Aorta (tissue), 5 donors: ENCODE data around the gene ZFP62. TPM values are rescaled to one million over a fixed set of nuclear protein-coding genes. Genes with fewer than 3 reads are reported as not detected.

ENCODE experiments used
- ATAC-seq: fragments of 200-7000 bp; cut with Tn5 transposase; one replicate; pipeline ENCODE4 v1.9.1; 2022; ENCODE audit warnings: moderate library complexity; ENCODE audit not compliant: low FRiP score
- DNase-seq, 2 donors: peaks; one replicate each; pipeline ENCODE4 v3.0.0-alpha.2; 2020
- H3K27ac ChIP-seq, 2 donors: one replicate each; pipeline ENCODE4 v1.5.1; 2013; ENCODE audit warnings: low read length in 2 of 2, mild to moderate bottlenecking in 2 of 2, moderate library complexity in 2 of 2, control low read depth in 1 of 2, inconsistent platforms in 1 of 2, low read depth in 1 of 2
- H3K27me3 ChIP-seq, 2 donors: one replicate each; pipeline ENCODE4 v1.6.1; 2013; ENCODE audit warnings: control low read depth in 1 of 2, low read length in 1 of 2, mild to moderate bottlenecking in 1 of 2, moderate library complexity in 1 of 2; ENCODE audit not compliant: insufficient read depth in 2 of 2, control insufficient read depth in 1 of 2
- H3K36me3 ChIP-seq, 2 donors: one replicate each; pipeline ENCODE4 v1.6.1; 2013; ENCODE audit warnings: control low read depth in 1 of 2, low read length in 1 of 2, mild to moderate bottlenecking in 1 of 2; ENCODE audit not compliant: insufficient read depth in 2 of 2, control insufficient read depth in 1 of 2
- H3K4me1 ChIP-seq, 2 donors: one replicate each; pipeline ENCODE4 v1.6.1; 2013; ENCODE audit warnings: low read length in 2 of 2, control low read depth in 1 of 2, mild to moderate bottlenecking in 1 of 2, moderate library complexity in 1 of 2; ENCODE audit not compliant: insufficient read depth in 2 of 2, control insufficient read depth in 1 of 2
- H3K4me3 ChIP-seq, 2 donors: one replicate each; pipeline ENCODE4 v1.5.1; 2013; ENCODE audit warnings: low read length in 2 of 2, control low read depth in 1 of 2, mild to moderate bottlenecking in 1 of 2
- H3K9me3 ChIP-seq: one replicate; pipeline ENCODE4 v1.6.1; 2013; ENCODE audit warnings: mild to moderate bottlenecking, low read length; ENCODE audit not compliant: control insufficient read depth
- WGBS, 2 donors: extraction: QIAGEN DNeasy Blood & Tissue Kit; methylation state at CpG; one replicate each; pipeline ENCODE4 v1.1.7; 2013; 5-methylcytosine and 5-hydroxymethylcytosine counted together
- intact Hi-C, 2 donors: fragments of 100-400 bp; cut with DNase I; formaldehyde crosslinking; loops; one replicate each; pipeline versions ENCODE4 v1.14.2 to v1.15.0; 2022
- polyA plus RNA-seq, 2 donors: library from polyadenylated mRNA; stranded (reverse); fragments of 200-250 nt; gene quantifications; one replicate each; pipeline ENCODE4 v1.2.3, GENCODE V29; 2013
- total RNA-seq, 2 donors: library from RNA; stranded (reverse); fragmentation: NEBNext Ultra II Directional; extraction: Animal tissue kit (Norgen Biotek cat#: 25700); gene quantifications; one replicate each; pipeline ENCODE4 v1.2.1, GENCODE V29; 2021
- donor health status: healthy with polysubstance abuse.
- donor health status: Bipolar disorder and iron deficiency.
- donor health status: DM: no; HTN: no; CAD: no.
- donor health status: DM: no; HTN: no; CAD: no.
- donor health status: DM: yes; HTN: yes; CAD: no.

The ZFP62 gene
- total and polyA plus RNA-seq, 4 donors: 6.5 to 24.7 (median 16.1) TPM

- no peak for ATAC-seq
- Histone ChIP-seq H3K4me3 (no peak overlapping the region), H3K27ac (no peak overlapping the region), H3K27me3 (no peaks in the 10 kb centered on the region), H3K9me3 (peaks cover 8% of the 10 kb centered on the region), H3K4me1 (no peaks in the 10 kb centered on the region), H3K36me3 (peaks cover 1 to 2% of the 10 kb centered on the region in 2 donors)
- intact Hi-C loops: no loop called here
- 58 to 64% methylated on average over 3 of the region's 3 CpGs for WGBS, 2 donors
- no peak for DNase-seq
Measured at GRCh38 chr5:180844432-180844831, 16.6 kb downstream of the ZFP62 start.

DNA sequence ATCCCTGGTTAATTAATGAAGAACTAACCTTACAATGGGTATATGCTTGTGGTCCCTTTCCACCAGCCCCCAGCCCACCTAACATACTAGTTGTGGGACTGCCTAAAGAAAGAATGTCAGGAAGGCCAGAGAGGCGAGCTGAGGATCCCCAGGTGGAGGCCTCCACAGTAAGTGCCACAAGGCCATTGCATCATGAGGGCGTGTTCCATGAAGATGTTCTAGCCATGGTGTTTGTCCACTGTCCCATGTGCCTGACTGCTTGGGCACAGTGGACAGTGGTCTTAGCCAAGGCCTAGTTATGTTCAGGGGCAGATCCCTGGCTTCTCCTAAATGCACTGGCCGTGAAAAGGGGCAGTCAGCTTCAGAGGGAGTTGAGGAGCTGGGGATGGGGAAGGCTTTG, 21.1 kb downstream of the ZFP62 start:
- WGBS, 2 donors: 94 to 96% methylated on average over 3 of the region's 3 CpGs
- Histone ChIP-seq H3K9me3 (peaks cover 1% of the 10 kb centered on the region), H3K4me3 (no peak overlapping the region), H3K27me3 (no peaks in the 10 kb centered on the region), H3K36me3 (peaks cover 0 to 4% of the 10 kb centered on the region in 2 donors), H3K4me1 (no peaks in the 10 kb centered on the region), H3K27ac (no peak overlapping the region)
- ATAC-seq (no peak), DNase-seq (no peak)
- intact Hi-C loops: loop anchor here in 1 of 2 donors (10.0 kb wide), 1 partner anchor 55 kb away; no protein-coding TSS in a partner anchor

DNA sequence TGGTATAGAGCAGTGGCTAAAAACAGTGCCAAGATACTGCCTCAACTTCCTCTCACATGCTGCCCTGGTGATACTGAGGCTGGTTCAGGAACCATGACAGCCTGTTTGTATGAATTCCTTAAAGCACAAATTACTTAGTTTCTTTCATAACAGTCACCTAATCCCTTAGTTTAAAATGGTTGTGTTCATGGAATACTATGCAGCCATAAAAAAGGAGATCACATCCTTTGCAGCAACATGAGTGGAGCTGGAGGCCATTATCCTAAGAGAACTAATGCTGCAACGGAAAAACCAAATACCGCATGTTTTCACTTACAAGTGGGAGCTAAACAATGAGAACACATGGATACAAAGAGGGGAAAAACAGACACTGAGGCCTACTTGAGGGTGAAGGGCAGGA, 21.8 kb downstream of the ZFP62 start:
- Histone ChIP-seq H3K27ac (no peak overlapping the region), H3K36me3 (peaks cover 0 to 4% of the 10 kb centered on the region in 2 donors), H3K9me3 (peaks cover 1% of the 10 kb centered on the region), H3K4me3 (no peak overlapping the region), H3K4me1 (no peaks in the 10 kb centered on the region), H3K27me3 (no peaks in the 10 kb centered on the region)
- 95 to 96% methylated on average over 2 of the region's 2 CpGs for WGBS, 2 donors
- intact Hi-C loops: loop anchor here in 1 of 2 donors (10.0 kb wide), 1 partner anchor 54 kb away; no protein-coding TSS in a partner anchor
- no peak for ATAC-seq
- no peak for DNase-seq

GRCh38 chr5:180837478-180837877, 23.6 kb downstream of the ZFP62 start:
- intact Hi-C loops: loop anchor here in 1 of 2 donors (10.0 kb wide), 1 partner anchor 53 kb away; no protein-coding TSS in a partner anchor
- Histone ChIP-seq H3K27me3 (no peaks in the 10 kb centered on the region), H3K27ac (no peak overlapping the region), H3K4me1 (no peaks in the 10 kb centered on the region), H3K9me3 (peaks cover 1% of the 10 kb centered on the region), H3K36me3 (peaks cover 0 to 4% of the 10 kb centered on the region in 2 donors), H3K4me3 (no peak overlapping the region)
- ATAC-seq (no peak), DNase-seq (no peak)
- 93 to 94% methylated on average over 4 of the region's 4 CpGs for WGBS, 2 donors

DNA sequence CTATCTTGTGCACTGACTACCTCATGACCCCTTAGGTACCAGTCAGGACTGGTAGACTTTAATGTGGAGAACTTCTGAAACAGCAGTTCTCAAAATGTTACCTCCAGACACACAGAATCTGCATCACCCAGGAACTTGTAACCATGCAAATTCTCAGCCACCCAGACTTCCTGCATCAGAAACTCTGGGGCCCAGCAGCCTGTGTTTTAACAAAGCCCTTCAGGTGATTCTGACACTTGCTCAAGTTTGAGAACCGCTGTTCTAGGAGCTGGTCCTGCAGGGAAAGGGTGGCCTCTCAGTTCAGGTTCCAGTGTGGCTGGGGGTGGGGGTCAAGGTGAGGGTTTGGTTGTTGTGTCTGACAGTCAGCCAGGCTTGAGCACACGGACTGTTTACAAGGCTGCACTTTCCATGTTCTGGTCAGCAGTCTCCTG, 28.4 kb downstream of the ZFP62 start:
- no peaks in the 10 kb centered on the region for H3K27me3 ChIP-seq
- H3K4me1 ChIP-seq: no peaks in the 10 kb centered on the region
- intact Hi-C loops: loop anchor here in 1 of 2 donors (10.0 kb wide), 1 partner anchor 48 kb away; no protein-coding TSS in a partner anchor
- no peak for ATAC-seq
- H3K4me3 ChIP-seq: no peak overlapping the region
- no peak overlapping the region for H3K27ac ChIP-seq
- no peaks in the 10 kb centered on the region for H3K9me3 ChIP-seq
- DNase-seq: no peak
- WGBS, 2 donors: 70 to 80% methylated on average over 2 of the region's 2 CpGs
- peaks cover 0 to 4% of the 10 kb centered on the region in 2 donors for H3K36me3 ChIP-seq

GRCh38 chr5:180831139-180832093, 29.7 kb downstream of the ZFP62 start:
- intact Hi-C loops: loop anchor here in 1 of 2 donors (2.0 to 10.0 kb wide), 2 partner anchors 29 to 47 kb away; partner anchors contain the start of gene ZFP62
- H3K27me3 ChIP-seq: no peaks in the 10 kb centered on the region
- WGBS, 2 donors: 2% methylated on average over 52 to 80 of the region's 80 CpGs
- ATAC-seq: peak; percentile 97
- H3K4me3 ChIP-seq: peak overlapping the region; percentile 51 to 90
- peak overlapping the region; percentile 49 to 85 for H3K27ac ChIP-seq
- H3K9me3 ChIP-seq: no peaks in the 10 kb centered on the region
- no peaks in the 10 kb centered on the region for H3K4me1 ChIP-seq
- DNase-seq: peak; percentile 93 to 95
- H3K36me3 ChIP-seq: peaks cover 0 to 2% of the 10 kb centered on the region in 2 donors

DNA sequence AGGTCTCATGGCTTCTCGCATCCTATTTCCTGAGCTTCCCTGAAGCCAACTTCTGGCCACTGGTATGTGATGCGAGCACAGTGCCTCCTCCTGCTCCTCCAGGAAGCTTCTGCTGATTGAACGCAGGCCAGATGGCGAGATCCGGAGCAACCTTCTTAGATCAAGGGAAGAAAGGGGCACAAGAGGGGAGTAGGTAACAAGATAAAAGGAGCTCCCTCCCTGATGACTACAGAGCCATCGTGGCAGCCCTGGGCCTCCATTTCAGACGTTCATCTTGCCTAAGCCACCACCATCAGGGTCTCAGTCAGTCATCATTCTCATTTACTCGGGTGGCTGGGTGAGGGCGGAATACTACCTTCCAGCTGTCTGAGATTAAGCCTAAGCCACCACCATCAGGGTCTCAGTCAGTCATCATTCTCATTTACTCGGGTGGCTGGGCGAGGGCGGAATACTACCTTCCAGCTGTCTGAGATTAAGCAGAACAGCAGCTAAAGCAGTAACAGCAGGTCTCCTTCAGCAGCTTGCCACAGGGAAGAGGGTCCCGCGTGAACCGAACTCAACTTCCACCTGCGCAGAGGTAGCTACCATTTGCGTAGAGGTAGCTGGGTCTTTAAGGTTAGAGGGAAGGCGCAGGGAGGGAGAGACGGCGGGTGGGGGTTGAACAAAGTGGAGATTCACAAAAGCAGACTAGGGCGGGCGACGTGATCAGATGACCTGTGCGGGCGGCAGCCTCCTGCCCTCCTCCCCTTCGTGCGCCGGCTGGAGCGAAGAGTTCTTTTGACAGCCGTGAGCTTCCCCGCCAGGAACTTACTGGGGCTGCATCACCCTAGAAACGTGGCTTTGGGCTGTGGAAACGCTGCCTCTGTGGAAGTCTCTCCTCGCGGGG, 30.6 kb downstream of the ZFP62 start:
- no peaks in the 10 kb centered on the region for H3K9me3 ChIP-seq
- DNase-seq: peak in 1 of 2 donors; percentile 89
- H3K36me3 ChIP-seq: no peaks in the 10 kb centered on the region
- no peaks in the 10 kb centered on the region for H3K4me1 ChIP-seq
- H3K27me3 ChIP-seq: no peaks in the 10 kb centered on the region
- peak; percentile 61 for ATAC-seq
- WGBS, 2 donors: 38 to 39% methylated on average over 35 of the region's 35 CpGs
- intact Hi-C loops: loop anchor here in 1 of 2 donors (2.0 to 10.0 kb wide), 2 partner anchors 30 to 46 kb away; partner anchors contain the start of gene ZFP62
- peak overlapping the region; percentile 51 to 90 for H3K4me3 ChIP-seq
- H3K27ac ChIP-seq: peak overlapping the region; percentile 49 to 85

DNA sequence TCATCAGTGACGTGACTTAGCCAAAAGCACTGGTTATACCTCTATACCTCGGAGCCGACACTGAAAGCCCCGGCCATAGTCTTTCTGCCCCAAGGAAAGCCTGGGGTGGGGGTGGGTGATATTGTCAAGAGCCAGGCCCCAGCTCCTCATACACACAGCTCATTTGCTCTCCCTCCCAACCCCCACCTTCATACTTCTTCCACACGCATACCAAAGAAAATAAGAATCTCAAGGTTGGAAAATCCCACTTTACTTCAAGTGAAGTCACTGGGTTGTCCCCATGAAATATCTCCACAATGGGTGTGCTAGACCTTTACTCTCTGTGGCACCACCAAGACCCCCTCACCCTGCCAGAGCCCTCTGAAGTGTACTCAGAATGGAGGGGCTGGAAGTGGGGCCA, 31.4 kb downstream of the ZFP62 start:
- Histone ChIP-seq H3K36me3 (no peaks in the 10 kb centered on the region), H3K27me3 (no peaks in the 10 kb centered on the region), H3K27ac (no peak overlapping the region), H3K4me1 (no peaks in the 10 kb centered on the region), H3K9me3 (no peaks in the 10 kb centered on the region), H3K4me3 (no peak overlapping the region)
- WGBS, 2 donors: 97% methylated on average over 5 of the region's 5 CpGs
- intact Hi-C loops: loop anchor here in 1 of 2 donors (2.0 to 10.0 kb wide), 2 partner anchors 31 to 45 kb away; partner anchors contain the start of gene ZFP62
- ATAC-seq (no peak), DNase-seq (no peak)
